ENCODE measurements around the gene QSOX2. TPM values are rescaled to one million over a fixed set of nuclear protein-coding genes. Genes with fewer than 3 reads are reported as not detected.

The QSOX2 gene
- total RNA-seq, 2 experiments from 2014 or later: 14.4 TPM

DNA sequence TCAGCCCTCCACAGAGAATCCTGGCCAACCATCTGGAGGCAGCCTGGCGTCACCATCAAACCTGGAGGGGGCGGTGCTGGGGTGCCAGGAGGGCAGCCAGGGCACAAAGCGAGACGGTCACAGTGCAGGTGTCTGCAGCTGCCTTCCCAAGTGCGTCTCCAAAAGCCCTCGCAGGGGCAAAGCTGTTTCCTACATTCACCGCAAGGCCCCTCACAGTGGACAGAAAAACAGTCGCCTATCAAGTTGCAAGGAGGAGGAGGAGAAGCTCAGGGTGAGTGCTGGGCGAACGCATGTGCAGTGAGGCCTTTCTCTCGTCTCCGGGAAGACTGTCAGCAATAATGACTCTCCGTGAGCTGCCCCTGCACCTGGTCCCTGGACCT, 22.7 kb downstream of the QSOX2 start:
- Mint-ChIP-seq H3K4me1 (ENCODE audit: low read depth) (peaks cover 17% of the 10 kb centered on the region), H3K36me3 (ENCODE audit: low read depth) (peaks cover 68% of the 10 kb centered on the region), H3K27ac (no peak overlapping the region), H3K27me3 (no peaks in the 10 kb centered on the region), H3K9me3 (no peaks in the 10 kb centered on the region), H3K4me3 (no peak overlapping the region)
- no peak overlapping the region for H3K4me3 ChIP-seq (ENCODE audit: low read length)
- H3K36me3 ChIP-seq (ENCODE audit: insufficient read depth, low read length): peaks cover 53% of the 10 kb centered on the region
- CTCF ChIA-PET: no interaction called here
- POLR2A ChIA-PET: no interaction called here
- TF ChIP-seq, protein P1, sequence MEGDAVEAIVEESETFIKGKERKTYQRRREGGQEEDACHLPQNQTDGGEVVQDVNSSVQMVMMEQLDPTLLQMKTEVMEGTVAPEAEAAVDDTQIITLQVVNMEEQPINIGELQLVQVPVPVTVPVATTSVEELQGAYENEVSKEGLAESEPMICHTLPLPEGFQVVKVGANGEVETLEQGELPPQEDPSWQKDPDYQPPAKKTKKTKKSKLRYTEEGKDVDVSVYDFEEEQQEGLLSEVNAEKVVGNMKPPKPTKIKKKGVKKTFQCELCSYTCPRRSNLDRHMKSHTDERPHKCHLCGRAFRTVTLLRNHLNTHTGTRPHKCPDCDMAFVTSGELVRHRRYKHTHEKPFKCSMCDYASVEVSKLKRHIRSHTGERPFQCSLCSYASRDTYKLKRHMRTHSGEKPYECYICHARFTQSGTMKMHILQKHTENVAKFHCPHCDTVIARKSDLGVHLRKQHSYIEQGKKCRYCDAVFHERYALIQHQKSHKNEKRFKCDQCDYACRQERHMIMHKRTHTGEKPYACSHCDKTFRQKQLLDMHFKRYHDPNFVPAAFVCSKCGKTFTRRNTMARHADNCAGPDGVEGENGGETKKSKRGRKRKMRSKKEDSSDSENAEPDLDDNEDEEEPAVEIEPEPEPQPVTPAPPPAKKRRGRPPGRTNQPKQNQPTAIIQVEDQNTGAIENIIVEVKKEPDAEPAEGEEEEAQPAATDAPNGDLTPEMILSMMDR (IDR thresholded peaks at IDR 0.05): no peak
- H3K27ac ChIP-seq (ENCODE audit: low read depth in 1 of 2, low read length in 2 of 2): no peak overlapping the region
- H3K4me1 ChIP-seq (ENCODE audit: insufficient read depth, low read length): peaks cover 32% of the 10 kb centered on the region
- no peaks in the 10 kb centered on the region for H3K27me3 ChIP-seq (ENCODE audit: control insufficient read depth in 1 of 2, insufficient read depth in 2 of 2, low read length in 2 of 2)
- intact Hi-C loops (cut with DNase I, micrococcal nuclease): no loop called here
- no peak for DNase-seq
- no peaks in the 10 kb centered on the region for H3K9me3 ChIP-seq (ENCODE audit: control insufficient read depth in 1 of 2, insufficient read depth in 1 of 2, low read length in 2 of 2)
- ATAC-seq (ENCODE audit: poor library complexity): no peak

- CTCF ChIA-PET: no interaction called here
- Mint-ChIP-seq H3K27me3 (no peaks in the 10 kb centered on the region), H3K27ac (no peak overlapping the region), H3K4me1 (ENCODE audit: low read depth) (peaks cover 17% of the 10 kb centered on the region), H3K36me3 (ENCODE audit: low read depth) (peaks cover 74% of the 10 kb centered on the region), H3K4me3 (no peak overlapping the region), H3K9me3 (no peaks in the 10 kb centered on the region)
- H3K4me1 ChIP-seq (ENCODE audit: insufficient read depth, low read length): peaks cover 32% of the 10 kb centered on the region
- no peaks in the 10 kb centered on the region for H3K9me3 ChIP-seq (ENCODE audit: control insufficient read depth in 1 of 2, insufficient read depth in 1 of 2, low read length in 2 of 2)
- POLR2A ChIA-PET: no interaction called here
- H3K4me3 ChIP-seq (ENCODE audit: low read length): no peak overlapping the region
- DNase-seq (no peak), ATAC-seq (ENCODE audit: poor library complexity) (no peak)
- intact Hi-C loops (cut with DNase I, micrococcal nuclease): no loop called here
- no peak overlapping the region for H3K27ac ChIP-seq (ENCODE audit: low read depth in 1 of 2, low read length in 2 of 2)
- peaks cover 54% of the 10 kb centered on the region for H3K36me3 ChIP-seq (ENCODE audit: insufficient read depth, low read length)
- TF ChIP-seq, protein P1 (IDR thresholded peaks at IDR 0.05): no peak
- no peaks in the 10 kb centered on the region for H3K27me3 ChIP-seq (ENCODE audit: control insufficient read depth in 1 of 2, insufficient read depth in 2 of 2, low read length in 2 of 2)
Measured at GRCh38 chr9:136222166-136222905, 23.3 kb downstream of the QSOX2 start.

GRCh38 chr9:136220017-136220729, 25.4 kb downstream of the QSOX2 start:
- Mint-ChIP-seq H3K36me3 (ENCODE audit: low read depth) (peaks cover 81% of the 10 kb centered on the region), H3K27ac (peak overlapping the region; percentile 39), H3K9me3 (no peaks in the 10 kb centered on the region), H3K4me3 (peak overlapping the region; percentile 4), H3K4me1 (ENCODE audit: low read depth) (peaks cover 5% of the 10 kb centered on the region), H3K27me3 (no peaks in the 10 kb centered on the region)
- ChIA-PET POLR2A (no interaction called here), CTCF (no interaction called here)
- peak in 12 of 14 experiments; percentile 10 to 66 (median 26) for DNase-seq
- ATAC-seq (ENCODE audit: poor library complexity): peak; percentile 47
- no peaks in the 10 kb centered on the region for H3K9me3 ChIP-seq (ENCODE audit: control insufficient read depth in 1 of 2, insufficient read depth in 1 of 2, low read length in 2 of 2)
- no peak overlapping the region for H3K4me3 ChIP-seq (ENCODE audit: low read length)
- intact Hi-C loops (cut with DNase I, micrococcal nuclease): no loop called here
- no peaks in the 10 kb centered on the region for H3K27me3 ChIP-seq (ENCODE audit: control insufficient read depth in 1 of 2, insufficient read depth in 2 of 2, low read length in 2 of 2)
- H3K4me1 ChIP-seq (ENCODE audit: insufficient read depth, low read length): peaks cover 20% of the 10 kb centered on the region
- peaks cover 63% of the 10 kb centered on the region for H3K36me3 ChIP-seq (ENCODE audit: insufficient read depth, low read length)
- H3K27ac ChIP-seq (ENCODE audit: low read depth in 1 of 2, low read length in 2 of 2): no peak overlapping the region
- TF ChIP-seq, protein P1 (IDR thresholded peaks at IDR 0.05): no peak
